Measurements from ENCODE around the gene LLGL2.
A peak's percentile ranks its signal among the peaks of the same experiment; 100 is the strongest.
"Not testable (repeated sequence)": the region's sequence is repeated elsewhere in the genome, so short reads cannot be mapped to it uniquely, and the experiment has no call there.

LLGL2 gene

GRCh38 chr17:75524970-75525805 is at the start of gene LLGL2:
TSS of gene LLGL2 (plus strand) at chr17:75525697. CDS start at chr17:75543427, 17,730 bp downstream.
- DNase-seq, result peak; percentile 99

DNA sequence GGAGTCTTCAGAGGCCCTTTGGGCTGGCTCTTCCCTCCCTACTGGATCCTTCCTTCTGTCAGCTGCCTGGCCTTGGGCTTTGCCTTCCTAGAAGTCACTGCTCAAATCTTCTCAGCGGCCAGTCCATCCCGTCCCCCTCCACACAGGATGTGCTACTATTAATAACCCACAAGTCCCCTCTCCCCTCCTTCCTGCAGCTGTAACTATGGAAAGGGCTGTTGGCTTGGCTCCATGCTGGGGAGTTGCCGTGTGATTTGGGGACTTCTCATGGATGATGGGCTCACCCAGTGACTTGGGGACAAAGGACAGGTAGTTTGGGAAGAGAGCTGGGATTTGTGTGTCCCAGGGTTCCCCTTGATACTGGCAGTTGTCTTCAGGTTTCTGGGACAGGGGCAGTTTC is 49.6 kb upstream of the LLGL2 start:
- no peak for DNase-seq

DNA sequence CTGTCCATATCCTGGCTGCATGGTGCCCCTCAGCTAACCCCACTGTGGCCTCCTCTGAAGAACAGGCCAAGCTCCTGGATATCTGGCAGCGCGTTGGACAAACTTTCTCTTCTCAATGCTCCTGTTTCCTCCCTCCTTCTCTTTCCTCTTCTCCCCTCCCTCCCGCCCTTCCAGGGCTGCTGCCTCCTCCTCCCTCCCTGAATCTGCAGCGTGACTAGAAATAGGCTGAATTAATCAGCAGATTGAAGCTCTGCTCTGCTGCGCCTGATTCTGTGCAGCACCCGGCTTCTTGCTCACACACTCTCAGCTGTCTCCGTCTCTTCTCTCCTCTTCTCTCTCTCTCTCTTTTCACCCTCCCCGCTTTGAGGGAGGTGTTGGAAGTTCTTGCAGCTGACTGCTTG is 49.2 kb upstream of the LLGL2 start:
- DNase-seq, result no peak

DNA sequence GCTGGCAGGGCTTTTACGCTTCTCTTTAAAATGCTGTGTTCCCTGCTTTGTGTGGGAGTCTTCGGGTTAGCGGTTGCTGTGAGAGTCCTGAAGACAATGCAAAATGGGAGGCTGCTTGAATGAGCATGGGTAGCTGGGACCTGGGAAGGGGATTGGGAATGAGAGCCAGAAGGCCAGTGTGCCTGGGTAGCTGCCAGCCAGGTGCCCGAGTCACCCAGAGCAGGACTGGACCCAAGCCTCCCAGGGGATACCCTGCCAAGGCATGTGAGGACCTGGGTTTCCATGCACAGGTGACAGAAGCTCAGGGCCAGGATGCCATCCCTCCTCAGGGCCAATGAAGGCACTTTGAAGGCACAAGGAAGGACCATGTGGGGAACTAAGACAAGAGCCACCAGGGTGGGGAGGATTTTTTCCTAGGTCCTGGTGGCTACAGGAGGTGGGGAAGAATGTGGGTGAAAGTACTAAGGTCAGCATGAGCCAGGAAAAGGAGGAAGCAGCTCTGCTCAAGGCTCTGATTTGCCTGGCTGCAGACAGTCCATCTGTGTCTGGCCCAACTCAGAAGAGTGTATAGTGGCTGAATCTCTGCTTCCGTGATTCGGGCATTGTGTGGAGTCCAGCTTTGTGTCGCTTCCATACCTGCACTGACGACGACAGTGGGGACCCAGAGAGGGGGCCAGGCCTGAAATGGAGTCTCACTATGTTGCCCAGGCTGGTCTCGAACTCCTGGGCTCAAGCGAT is 48.6 kb upstream of the LLGL2 start:
- no peak for DNase-seq

DNA sequence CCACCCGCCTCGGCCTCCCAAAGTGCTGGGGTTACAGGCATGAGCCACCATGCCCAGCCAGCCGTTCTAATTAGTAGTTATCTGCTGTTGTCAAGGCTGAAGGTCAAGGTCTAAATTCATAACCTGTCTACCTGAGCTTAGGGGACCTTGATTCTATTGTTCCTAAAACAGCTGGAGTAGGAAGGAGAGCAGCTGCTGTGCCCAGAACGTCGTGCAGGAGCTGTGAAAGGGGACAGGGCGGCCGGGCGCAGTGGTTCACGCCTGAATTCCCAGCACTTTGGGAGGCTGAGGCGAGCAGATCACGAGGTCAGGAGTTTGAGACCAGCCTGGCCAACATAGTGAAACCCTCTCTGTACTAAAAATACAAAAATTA is 48.0 kb upstream of the LLGL2 start:
- not testable (repeated sequence) for DNase-seq

DNA sequence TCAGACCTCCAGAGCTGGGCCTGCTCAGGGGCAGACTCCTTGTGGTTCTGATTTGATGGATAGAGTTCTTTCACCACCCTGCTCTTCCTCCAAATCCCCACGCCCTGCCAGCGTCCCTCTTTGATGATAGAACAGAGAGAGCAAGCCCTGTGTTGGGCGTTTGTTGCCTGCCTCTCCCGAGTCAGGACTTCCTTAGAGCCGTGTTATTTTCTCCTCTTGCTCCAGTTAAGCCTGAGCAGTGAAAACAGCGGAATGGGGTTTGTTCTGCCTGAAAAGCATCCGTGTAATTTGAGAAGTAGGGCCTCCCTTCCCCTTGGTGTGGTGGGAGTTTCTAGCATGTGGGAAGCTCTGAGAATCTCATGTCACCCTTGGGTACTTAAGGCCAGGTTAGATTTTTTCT is 47.0 kb upstream of the LLGL2 start:
- no peak for DNase-seq

DNA sequence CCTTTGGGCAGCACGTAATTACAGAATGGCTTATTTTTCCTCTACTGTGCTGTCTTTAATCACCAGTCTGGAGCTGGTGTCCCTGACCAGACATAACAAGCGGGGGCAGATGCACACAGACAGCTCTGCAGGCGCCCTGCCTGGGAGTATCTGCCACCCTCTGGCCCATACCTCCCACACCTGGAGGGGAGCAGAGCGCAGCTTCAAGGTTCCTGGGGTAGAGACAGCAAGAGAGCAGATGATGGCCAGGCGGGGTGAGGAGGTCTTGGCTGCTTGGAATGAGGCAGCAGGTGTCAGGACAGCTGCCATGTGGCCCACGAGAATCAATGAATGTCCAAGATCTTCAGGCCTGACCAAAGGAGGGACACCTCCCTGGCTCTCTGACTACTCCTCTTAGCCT is 45.2 kb upstream of the LLGL2 start:
- DNase-seq, result no peak

- no peak for DNase-seq
Measured at GRCh38 chr17:75481194-75482068, 44.1 kb upstream of the LLGL2 start.

DNA sequence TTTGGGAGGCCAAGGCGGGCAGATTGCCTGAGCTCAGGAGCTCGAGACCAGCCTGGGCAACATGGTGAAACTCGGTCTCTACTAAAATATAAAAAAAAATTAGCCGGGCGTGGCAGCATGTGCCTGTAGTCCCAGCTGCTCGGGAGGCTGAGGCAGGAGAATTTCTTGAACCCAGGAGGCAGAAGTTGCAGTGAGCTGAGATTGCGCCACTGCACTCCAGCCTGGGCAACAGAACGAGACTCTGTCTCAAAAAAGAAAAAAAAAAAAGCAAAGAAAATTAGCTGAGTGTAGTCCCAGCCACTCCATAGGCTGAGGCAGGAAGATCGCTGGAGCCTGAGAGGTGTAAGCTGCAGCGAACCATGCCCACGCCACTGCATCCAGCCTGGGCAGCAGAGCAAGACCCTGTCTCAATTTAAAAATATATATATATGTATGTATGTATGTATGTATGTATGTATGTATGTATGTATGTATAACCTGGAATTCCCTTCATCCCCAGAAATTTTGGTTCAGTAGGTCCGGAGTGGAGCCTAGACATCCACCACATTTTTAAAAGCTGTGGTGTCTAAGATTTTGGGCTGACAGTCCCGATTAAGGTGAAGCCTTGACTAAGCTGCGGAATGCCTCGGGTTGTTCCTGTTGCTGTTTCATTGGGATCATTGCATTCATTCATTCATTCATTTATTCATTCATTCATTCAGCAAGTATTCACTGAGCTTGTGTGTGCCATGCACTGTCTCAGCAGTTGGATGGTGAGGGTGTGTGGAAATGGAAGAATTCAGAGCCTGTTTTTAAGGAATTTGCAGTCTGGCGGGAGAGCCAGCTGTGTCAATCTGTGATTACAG is 43.2 kb upstream of the LLGL2 start:
- DNase-seq, result no peak

GRCh38 chr17:75485688-75486087 is 39.8 kb upstream of the LLGL2 start:
- DNase-seq, result no peak

- no peak for DNase-seq
Measured at GRCh38 chr17:75486151-75486550, 39.3 kb upstream of the LLGL2 start.

GRCh38 chr17:75486951-75487350 is 38.5 kb upstream of the LLGL2 start:
- no peak for DNase-seq

DNA sequence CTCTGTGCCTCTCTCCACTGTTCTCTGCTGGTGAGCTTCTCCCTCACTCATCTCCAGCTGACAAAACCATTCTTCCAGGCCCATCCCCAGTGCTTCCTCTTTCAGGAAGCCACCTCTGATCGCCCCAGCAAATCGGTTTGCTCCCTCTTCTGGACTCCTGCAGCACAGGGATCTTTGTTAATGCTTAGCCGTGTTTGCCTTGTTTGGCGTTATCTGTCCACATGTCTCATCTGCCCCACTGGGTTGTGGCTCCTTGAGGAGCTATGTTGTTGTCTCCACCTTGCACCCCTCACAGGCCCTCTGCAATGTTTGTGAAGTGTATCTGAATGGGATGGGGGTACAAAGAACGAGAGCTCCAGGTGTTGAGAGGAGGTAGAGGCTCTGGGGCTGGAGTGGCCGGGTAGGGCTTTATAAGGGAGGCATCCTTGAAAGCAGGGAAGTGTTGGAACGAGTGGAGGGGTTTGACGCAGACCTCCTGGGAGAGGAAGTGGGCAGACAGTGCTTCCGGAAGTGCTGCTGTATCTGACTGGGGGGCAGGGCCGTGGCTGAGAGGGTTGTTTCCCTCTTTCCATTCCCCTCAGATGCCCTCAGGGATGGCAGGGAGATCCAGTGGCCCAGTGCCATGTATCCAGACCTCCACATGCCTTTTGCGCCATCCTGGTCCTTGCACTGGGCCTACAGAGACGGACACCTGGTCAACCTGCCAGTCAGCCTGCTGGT is 38.0 kb upstream of the LLGL2 start:
- no peak for DNase-seq

GRCh38 chr17:75488693-75489510 is 36.6 kb upstream of the LLGL2 start:
- DNase-seq, result no peak

DNA sequence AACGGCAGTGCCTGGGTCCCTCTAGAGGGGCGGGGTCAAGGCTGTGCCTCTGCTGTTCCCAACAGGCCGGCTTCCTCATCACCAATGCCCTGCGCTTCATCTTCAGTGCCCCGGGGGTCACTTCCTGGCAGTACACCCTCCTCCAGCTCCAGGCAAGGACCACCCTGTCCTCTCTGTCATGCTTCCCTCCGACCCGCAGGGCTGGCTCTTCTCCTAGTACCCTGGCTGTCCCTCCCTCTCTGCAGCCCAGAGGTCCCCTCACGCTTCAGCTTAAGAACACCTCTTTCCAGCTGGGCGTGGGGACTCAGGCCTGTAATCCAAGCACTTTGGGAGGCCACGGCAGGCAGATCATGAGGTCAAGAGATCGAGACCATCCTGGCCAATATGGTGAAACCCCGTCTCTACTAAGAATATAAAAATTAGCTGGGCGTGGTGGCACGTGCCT is 36.0 kb upstream of the LLGL2 start:
- no peak for DNase-seq

GRCh38 chr17:75490173-75490743 is 35.2 kb upstream of the LLGL2 start:
- no peak for DNase-seq

DNA sequence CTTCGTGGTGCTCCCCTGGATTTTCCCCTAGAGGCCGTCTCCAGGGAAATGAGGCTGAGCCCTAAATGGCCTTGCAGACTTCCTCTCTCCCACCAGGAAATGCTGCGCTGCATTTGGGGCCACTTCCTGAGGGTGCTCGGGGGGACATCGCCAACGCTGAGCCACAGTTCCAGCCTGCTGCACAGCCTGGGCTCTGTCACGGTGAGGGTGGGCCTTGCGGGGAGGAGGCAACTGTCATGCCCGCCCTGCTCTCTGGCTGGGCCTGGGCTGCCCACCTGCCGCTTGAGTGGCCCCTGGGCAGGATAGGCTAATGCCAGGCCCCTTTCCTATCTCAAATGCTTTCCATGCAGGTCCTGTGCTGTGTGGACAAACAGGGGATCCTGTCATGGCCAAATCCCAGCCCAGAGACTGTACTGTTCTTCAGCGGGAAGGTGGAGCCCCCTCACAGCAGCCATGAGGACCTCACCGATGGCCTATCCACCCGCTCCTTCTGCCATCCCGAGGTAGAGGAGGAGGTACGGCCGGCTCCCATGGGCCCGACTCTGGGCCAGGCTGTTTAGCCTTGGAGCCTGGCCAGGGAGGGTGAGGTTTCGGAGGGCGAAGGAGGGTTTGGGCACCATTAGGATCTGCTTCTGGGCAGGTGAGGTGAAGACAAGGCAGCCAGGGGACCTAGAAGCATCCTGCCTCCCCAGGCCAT is 34.4 kb upstream of the LLGL2 start:
- no peak for DNase-seq

DNA sequence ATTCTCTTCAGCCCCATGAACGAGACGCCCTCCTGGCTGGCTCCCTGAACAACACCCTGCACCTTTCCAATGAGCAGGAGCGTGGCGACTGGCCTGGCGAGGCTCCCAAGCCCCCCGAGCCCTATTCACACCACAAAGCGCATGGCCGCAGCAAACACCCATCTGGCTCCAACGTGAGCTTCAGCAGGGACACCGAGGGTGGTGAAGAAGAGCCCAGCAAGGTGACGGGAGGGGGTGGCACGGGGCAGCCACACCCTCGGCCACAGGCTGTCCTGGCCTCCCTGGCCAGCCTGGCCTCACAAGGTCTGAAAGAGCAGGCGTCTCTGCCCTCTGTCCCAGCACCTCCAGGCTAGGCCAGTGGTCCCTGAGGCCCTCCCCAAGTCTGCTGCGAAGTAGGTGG is 33.8 kb upstream of the LLGL2 start:
- no peak for DNase-seq

GRCh38 chr17:75492555-75493168 is 32.8 kb upstream of the LLGL2 start:
- no peak for DNase-seq

Data from NCI-H774 (cell line).